GM18951 (cell line): ENCODE measurements around the gene KCMF1.

Experiments
- POLR2A ChIP-seq: IDR thresholded peaks from 4 replicates; pipeline ENCODE4 v1.6.1; 2011; ENCODE audit warnings: mild to moderate bottlenecking; ENCODE audit not compliant: insufficient read length, insufficient read depth; ENCODE audit errors: extremely low read depth
- in situ Hi-C: fragments of 300-500 bp; cut with MboI; formaldehyde crosslinking; loops from one replicate; pipeline ENCODE4 v1.12.0; 2022; ENCODE audit warnings: low sequenced_read_pairs, mixed read lengths, inconsistent platforms; ENCODE audit not compliant: unreplicated experiment

KCMF1 gene

DNA sequence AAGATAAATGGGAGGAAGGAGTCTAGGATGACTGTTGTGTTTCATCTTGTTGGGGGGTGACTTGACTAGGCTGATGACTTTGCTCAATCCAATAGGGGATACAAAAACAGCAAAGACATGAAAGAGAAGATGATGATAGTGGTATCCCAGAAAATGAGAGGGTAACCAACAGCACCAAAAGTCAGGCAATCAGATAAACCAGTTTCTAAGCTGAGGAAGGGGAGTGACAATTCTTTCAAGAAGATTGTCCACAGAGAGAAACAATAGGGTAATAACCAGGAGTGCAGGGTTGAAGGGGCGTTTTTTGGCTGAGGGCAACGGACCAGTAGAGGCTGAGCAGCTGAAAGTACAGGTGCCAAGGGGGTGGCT is 7.7 kb upstream of the KCMF1 start:
- in situ Hi-C loops, result no loop called here
- TF ChIP-seq POLR2A, result no peak

DNA sequence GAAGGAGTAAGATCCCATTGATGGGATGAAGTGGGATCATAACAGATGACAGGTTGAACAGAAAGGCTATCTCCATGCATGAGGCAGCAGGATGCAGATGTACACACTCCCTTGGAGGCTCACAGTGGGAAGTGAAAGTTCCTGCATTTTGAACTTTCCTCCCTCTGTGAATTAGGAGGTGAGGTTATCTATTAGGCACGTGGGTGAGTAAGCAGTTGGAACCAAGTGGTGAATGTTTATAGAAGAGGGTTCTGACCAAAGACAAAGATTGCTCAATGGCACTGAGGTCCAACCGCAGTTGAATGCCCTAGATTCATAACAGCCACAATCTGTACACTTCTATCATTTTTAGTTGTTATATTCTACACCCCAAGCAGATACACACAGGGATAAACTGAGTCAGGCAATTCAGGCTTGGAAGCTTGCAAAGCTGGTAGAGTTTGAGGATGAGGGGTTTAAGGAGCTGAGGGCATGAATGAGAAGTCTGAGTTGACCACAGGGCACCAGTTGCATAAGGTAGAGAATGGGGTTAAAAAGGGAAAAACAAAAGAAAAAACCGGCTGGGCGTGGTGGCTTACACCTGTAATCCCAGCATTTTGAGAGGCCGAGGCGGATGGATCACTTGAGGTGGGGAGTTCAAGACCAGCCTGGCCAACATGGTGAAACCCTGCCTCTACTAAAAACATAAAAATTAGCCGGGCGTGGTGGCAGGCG is 7.1 kb upstream of the KCMF1 start:
- in situ Hi-C loops, result no loop called here
- TF ChIP-seq POLR2A, result peak; percentile 16

GRCh38 chr2:84964406-84965191 is 6.4 kb upstream of the KCMF1 start:
- in situ Hi-C loops, result no loop called here

GRCh38 chr2:84965192-84965516 is 5.8 kb upstream of the KCMF1 start:
- in situ Hi-C loops, result no loop called here
- no peak for TF ChIP-seq POLR2A

More at GRCh38 chr2:84964406-84965191, 6.4 kb upstream of the KCMF1 start:
- no peak for TF ChIP-seq POLR2A

DNA sequence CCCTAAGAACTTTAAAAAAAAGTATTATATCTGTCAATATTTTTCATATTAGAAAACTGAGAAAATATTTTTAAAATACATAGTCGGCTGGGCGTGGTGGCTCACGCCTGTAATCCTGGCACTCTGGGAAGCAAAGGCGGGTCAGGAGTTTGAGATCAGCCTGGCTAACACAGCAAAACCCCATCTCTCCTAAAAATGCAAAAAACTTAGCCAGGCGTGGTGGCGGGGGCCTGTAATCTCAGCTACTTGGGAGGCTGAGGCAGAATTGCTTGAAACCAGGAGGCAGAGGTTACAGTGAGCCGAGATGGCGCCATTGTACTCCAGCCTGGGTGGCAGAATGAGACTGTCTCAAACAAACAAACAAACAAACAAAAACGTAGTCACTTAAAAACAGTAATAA is 5.1 kb upstream of the KCMF1 start:
- in situ Hi-C loops, result no loop called here
- no peak for TF ChIP-seq POLR2A

GRCh38 chr2:84966731-84967130 is 4.2 kb upstream of the KCMF1 start:
- TF ChIP-seq POLR2A, result no peak
- in situ Hi-C loops, result no loop called here

DNA sequence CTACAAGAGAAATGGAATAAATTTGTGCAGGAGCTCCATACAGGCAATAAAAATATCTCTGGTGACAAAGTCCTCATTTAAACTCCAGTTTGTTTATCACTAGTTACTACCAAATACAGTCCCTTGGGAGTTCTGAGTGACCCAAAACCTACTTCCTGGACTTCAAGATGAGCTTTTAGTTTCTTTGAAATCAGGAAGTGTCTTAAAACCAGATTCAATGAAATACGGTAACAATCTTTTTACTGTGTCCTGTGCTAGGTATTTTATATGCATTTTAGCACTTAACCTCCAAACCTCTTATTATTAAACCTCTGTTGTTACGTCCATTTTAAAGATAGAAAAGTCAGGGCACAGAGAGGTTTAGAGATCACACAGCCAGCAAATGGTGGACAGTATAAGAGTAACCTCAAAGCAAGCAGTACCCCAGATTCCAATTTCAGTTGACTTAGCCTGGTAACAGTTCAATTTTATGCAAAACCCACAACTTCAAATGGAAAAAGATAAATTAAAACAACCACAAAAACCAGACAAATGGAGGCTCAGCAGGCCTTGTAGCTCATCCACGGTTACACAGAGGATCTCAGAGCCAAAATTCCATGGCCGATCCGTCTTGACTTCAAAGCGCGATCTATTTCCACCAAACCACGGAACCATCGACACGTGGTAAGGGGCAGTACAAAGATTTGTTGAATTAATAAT is 1.3 kb upstream of the KCMF1 start:
- in situ Hi-C loops, result no loop called here

GRCh38 chr2:84970210-84970867 is 622 bp upstream of the KCMF1 start:
- peak; percentile 71 for TF ChIP-seq POLR2A
- in situ Hi-C loops, result no loop called here

More for the DNA sequence above, 1.3 kb upstream of the KCMF1 start:
- TF ChIP-seq POLR2A, result no peak

DNA sequence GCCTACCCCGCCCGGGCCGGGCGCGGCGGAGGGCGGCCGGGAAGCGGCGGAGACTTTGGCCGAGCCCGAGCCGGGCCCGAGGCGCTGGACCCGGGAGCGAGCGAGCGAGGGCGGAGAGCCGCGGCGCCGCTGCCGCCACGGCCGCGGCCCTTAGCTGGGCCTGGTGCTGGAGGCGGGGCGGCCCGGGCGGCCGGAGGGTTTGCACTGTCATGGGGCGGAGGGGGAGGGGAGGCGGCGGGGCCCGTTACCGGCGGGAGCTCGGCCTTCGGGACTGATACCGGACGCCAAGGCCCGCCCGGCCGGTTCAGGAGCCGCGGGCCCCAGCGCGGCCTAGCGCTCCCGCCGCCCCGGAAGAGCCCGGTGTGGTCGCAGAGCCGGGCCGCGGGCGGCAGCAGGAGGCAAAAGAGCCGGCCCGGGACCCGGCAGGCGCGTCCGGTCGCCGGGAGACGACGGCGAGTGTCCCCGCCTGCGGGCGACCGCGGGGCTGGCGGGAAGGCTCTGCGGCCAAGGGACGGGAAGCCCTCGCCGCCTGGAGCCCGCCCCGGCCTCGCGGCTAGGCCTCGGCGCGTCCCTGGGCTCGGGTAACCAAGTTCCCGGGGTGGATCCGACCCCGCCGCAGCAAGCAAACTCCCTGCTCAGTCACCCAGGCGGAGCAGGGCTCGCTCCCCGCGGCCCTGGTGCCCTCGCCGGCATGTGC is 697 bp downstream of the KCMF1 start:
- TF ChIP-seq POLR2A, result peak; percentile 24
- in situ Hi-C loops, result no loop called here

GRCh38 chr2:84972207-84972783 is 1.3 kb downstream of the KCMF1 start:
- in situ Hi-C loops, result no loop called here
- TF ChIP-seq POLR2A, result no peak

DNA sequence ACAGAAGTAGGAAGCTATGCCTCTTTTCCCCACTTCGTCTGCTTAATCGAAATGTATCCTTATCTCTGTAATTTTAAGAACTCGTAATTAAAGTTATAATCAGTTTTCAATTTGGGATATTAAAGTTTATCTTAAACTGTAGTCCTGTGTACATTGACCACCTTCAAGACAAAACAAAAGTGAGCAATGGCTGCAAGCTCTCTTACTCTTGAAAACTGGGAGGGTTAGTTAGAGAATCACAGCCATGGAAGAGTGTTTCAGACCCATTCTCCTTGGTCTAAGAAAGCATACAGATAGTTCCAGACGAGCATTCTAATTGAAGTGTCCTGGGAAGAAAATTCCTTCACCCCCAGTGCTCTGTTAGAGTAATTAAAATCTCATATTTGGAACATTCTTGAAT is 2.0 kb downstream of the KCMF1 start:
- in situ Hi-C loops, result no loop called here
- TF ChIP-seq POLR2A, result no peak

DNA sequence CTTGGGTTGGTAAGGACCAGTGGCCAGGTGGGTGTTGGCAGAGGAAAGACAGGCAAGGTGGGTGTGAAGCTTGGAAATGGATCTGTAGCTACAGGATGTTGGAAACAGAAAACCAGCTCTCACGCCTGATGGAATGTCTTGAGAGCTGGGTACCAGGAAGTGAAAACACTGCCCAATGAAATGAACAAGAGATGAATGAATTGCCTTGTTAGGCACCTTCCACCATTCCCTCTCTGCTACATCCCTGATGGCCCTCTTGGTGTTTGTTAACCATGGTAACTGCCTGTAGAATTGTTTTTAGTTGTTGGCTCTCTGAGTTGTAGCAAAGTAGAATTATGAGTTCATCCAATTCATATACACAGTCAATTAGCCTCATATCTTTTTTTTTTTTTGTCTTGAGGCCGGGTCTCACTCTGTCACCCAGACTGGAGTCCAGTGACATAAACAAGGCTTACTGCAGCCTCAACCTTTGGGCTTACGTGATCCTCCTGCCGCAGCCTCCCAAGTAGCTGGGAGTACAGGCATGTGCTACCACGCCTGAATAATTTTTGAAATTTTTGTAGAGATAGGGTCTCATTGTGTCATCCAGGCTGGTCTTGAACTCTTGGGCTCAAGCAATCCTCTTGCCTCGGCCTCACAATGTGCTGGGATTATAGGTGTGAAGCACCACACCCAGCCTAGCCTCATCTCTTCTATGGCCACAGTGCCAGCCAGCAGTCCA is 9.5 kb downstream of the KCMF1 start:
- TF ChIP-seq POLR2A, result no peak
- in situ Hi-C loops, result no loop called here
